KMS-11 (cell line): ENCODE data around the gene POLR3E.
"Not testable (repeated sequence)": the region's sequence is repeated elsewhere in the genome, so short reads cannot be mapped to it uniquely, and the experiment has no call there.

ENCODE experiments used
- H2AFZ ChIP-seq: fragments of 200-600 bp; sonication (generic); 2 replicates; pipeline ENCODE4 v1.6.1; 2016; ENCODE audit warnings: antibody characterized with exemption, mixed run types, low read depth
- H3K27ac ChIP-seq: fragments of 200-600 bp; sonication (generic); 2 replicates; pipeline ENCODE4 v1.6.1; 2016; ENCODE audit warnings: mild to moderate bottlenecking, mixed run types
- H3K27me3 ChIP-seq: fragments of 200-600 bp; sonication (generic); 2 replicates; pipeline ENCODE4 v1.6.1; 2017; ENCODE audit warnings: mild to moderate bottlenecking, low read depth, mixed run types, moderate library complexity; ENCODE audit not compliant: insufficient read depth
- H3K36me3 ChIP-seq: fragments of 200-600 bp; sonication (generic); 2 replicates; pipeline ENCODE4 v1.6.1; 2017; ENCODE audit warnings: mild to moderate bottlenecking, mixed run types; ENCODE audit not compliant: insufficient read depth
- H3K4me1 ChIP-seq: fragments of 200-600 bp; sonication (generic); 2 replicates; pipeline ENCODE4 v1.6.1; 2016; ENCODE audit warnings: mild to moderate bottlenecking, low read depth, mixed run types; ENCODE audit not compliant: poor library complexity, severe bottlenecking
- H3K4me2 ChIP-seq: fragments of 200-600 bp; sonication (generic); 2 replicates; pipeline ENCODE4 v1.7.0; 2016; ENCODE audit warnings: mild to moderate bottlenecking, mixed run types
- H3K4me3 ChIP-seq: fragments of 200-600 bp; sonication (generic); IDR thresholded peaks from 2 replicates; pipeline ENCODE4 v1.6.1; 2017; ENCODE audit warnings: low read depth, low read length, mixed read lengths; ENCODE audit not compliant: insufficient read depth
- H3K79me2 ChIP-seq: fragments of 200-600 bp; sonication (generic); 2 replicates; pipeline ENCODE4 v1.6.1; 2016; ENCODE audit warnings: low read depth, mixed run types; ENCODE audit not compliant: insufficient read depth
- H3K9ac ChIP-seq: fragments of 200-600 bp; sonication (generic); 2 replicates; pipeline ENCODE4 v1.6.1; 2016; ENCODE audit warnings: mild to moderate bottlenecking, mixed run types
- H4K20me1 ChIP-seq: fragments of 200-600 bp; sonication (generic); 2 replicates; pipeline ENCODE4 v1.6.1; 2016; ENCODE audit warnings: mild to moderate bottlenecking, mixed run types; ENCODE audit not compliant: insufficient read depth
- CTCF ChIP-seq: fragments of 200-600 bp; sonication (generic); conservative IDR thresholded peaks from 2 replicates; pipeline ENCODE4 v1.6.1; 2017; ENCODE audit warnings: low read depth, mild to moderate bottlenecking, antibody characterized with exemption, low read length, moderate library complexity, mixed read lengths

POLR3E gene

GRCh38 chr16:22299036-22299435 lies 1.8 kb downstream of the POLR3E start:
- Histone ChIP-seq H2AFZ (no peak overlapping the region), H3K79me2 (peaks cover 62% of the 10 kb centered on the region), H3K4me3 (no peak overlapping the region), H3K4me2 (peak overlapping the region; percentile 80), H3K27ac (peak overlapping the region; percentile 95; the same call in 1 of the 2 replicates), H4K20me1 (peaks cover 14% of the 10 kb centered on the region; the same call in 1 of the 2 replicates), H3K36me3 (no peaks in the 10 kb centered on the region; the same call in 1 of the 2 replicates), H3K4me1 (peaks cover 26% of the 10 kb centered on the region), H3K27me3 (no peaks in the 10 kb centered on the region), H3K9ac (no peak overlapping the region)
- no peak for TF ChIP-seq CTCF

- peaks cover 26% of the 10 kb centered on the region for H3K4me1 ChIP-seq
- no peak overlapping the region for H3K27ac ChIP-seq
- peaks cover 14% of the 10 kb centered on the region; the same call in 1 of the 2 replicates for H4K20me1 ChIP-seq
- peak; percentile 68 for TF ChIP-seq CTCF
- H3K79me2 ChIP-seq = peaks cover 67% of the 10 kb centered on the region
- no peak overlapping the region for H3K9ac ChIP-seq
- no peak overlapping the region for H2AFZ ChIP-seq
- H3K27me3 ChIP-seq = no peaks in the 10 kb centered on the region
- H3K36me3 ChIP-seq = no peaks in the 10 kb centered on the region; the same call in 1 of the 2 replicates
- H3K4me2 ChIP-seq = no peak overlapping the region
- no peak overlapping the region for H3K4me3 ChIP-seq
Measured at GRCh38 chr16:22300427-22301071, 3.3 kb downstream of the POLR3E start.

- H3K4me3 ChIP-seq, H3K4me2 ChIP-seq, H3K27me3 ChIP-seq, H3K36me3 ChIP-seq, H3K27ac ChIP-seq, H3K9ac ChIP-seq, H2AFZ ChIP-seq: not testable (repeated sequence)
- Histone ChIP-seq H3K79me2 (peaks cover 67% of the 10 kb centered on the region), H4K20me1 (peaks cover 14% of the 10 kb centered on the region; the same call in 1 of the 2 replicates), H3K4me1 (peaks cover 19% of the 10 kb centered on the region)
Measured at GRCh38 chr16:22301423-22301822, 4.2 kb downstream of the POLR3E start.

- H4K20me1 ChIP-seq = peaks cover 14% of the 10 kb centered on the region; the same call in 1 of the 2 replicates
- H3K79me2 ChIP-seq = peaks cover 62% of the 10 kb centered on the region
- TF ChIP-seq CTCF = no peak
Measured at GRCh38 chr16:22302776-22303363, 5.7 kb downstream of the POLR3E start.

GRCh38 chr16:22304411-22304810 lies 7.2 kb downstream of the POLR3E start:
- peaks cover 7% of the 10 kb centered on the region; the same call in 1 of the 2 replicates for H4K20me1 ChIP-seq
- no peak overlapping the region for H3K27ac ChIP-seq
- no peak overlapping the region for H3K9ac ChIP-seq
- no peak overlapping the region for H3K4me2 ChIP-seq
- H3K79me2 ChIP-seq = peaks cover 49% of the 10 kb centered on the region
- no peak overlapping the region for H2AFZ ChIP-seq
- no peaks in the 10 kb centered on the region for H3K27me3 ChIP-seq
- H3K36me3 ChIP-seq = no peaks in the 10 kb centered on the region; the same call in 1 of the 2 replicates
- TF ChIP-seq CTCF = no peak
- no peak overlapping the region for H3K4me3 ChIP-seq
- peaks cover 10% of the 10 kb centered on the region for H3K4me1 ChIP-seq

More at GRCh38 chr16:22302776-22303363, 5.7 kb downstream of the POLR3E start:
- H3K27ac ChIP-seq = no peak overlapping the region
- no peaks in the 10 kb centered on the region; the same call in 1 of the 2 replicates for H3K36me3 ChIP-seq
- no peak overlapping the region for H3K4me2 ChIP-seq
- no peak overlapping the region for H2AFZ ChIP-seq
- no peak overlapping the region for H3K4me3 ChIP-seq
- H3K27me3 ChIP-seq = no peaks in the 10 kb centered on the region
- H3K4me1 ChIP-seq = peaks cover 19% of the 10 kb centered on the region
- no peak overlapping the region for H3K9ac ChIP-seq
